22Rv1 (cell line): ENCODE results near the gene PHF13.

ENCODE experiments used
- ZFX ChIP-seq: fragments of 450-650 bp; IDR thresholded peaks from 2 replicates; pipeline ENCODE4 v1.6.1; 2017; ENCODE audit warnings: antibody characterized with exemption, borderline replicate concordance
- TF ChIP-seq, protein P1 (sequence below): fragments of 450-650 bp; IDR thresholded peaks from 2 replicates; pipeline ENCODE4 v1.5.1; 2017; ENCODE audit warnings: mild to moderate bottlenecking

DNA sequence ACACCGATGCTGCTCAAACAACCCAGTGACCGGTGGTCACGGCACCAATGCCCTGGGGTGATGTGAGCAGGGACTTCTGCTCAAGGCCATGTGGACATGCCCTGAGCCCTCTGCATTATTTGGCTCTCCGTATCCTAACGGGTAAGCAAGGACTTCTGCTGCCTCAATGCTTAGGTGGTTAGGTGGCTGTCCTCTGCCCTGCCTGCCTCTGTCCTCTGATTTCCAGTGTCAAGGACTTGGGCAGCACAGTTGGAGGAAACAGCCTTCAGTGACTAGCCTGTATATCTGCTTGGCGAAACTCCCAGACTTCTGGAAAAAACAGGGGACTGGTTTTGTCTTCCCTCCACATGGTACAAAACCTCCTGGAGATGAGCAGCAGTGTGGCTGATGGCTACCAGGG, 53.6 kb downstream of the PHF13 start:
- TF ChIP-seq, protein P1, sequence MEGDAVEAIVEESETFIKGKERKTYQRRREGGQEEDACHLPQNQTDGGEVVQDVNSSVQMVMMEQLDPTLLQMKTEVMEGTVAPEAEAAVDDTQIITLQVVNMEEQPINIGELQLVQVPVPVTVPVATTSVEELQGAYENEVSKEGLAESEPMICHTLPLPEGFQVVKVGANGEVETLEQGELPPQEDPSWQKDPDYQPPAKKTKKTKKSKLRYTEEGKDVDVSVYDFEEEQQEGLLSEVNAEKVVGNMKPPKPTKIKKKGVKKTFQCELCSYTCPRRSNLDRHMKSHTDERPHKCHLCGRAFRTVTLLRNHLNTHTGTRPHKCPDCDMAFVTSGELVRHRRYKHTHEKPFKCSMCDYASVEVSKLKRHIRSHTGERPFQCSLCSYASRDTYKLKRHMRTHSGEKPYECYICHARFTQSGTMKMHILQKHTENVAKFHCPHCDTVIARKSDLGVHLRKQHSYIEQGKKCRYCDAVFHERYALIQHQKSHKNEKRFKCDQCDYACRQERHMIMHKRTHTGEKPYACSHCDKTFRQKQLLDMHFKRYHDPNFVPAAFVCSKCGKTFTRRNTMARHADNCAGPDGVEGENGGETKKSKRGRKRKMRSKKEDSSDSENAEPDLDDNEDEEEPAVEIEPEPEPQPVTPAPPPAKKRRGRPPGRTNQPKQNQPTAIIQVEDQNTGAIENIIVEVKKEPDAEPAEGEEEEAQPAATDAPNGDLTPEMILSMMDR, result no peak
- TF ChIP-seq ZFX, result no peak
